ENCODE measurements around the gene TMEM132C.

Gene TMEM132C

GRCh38 chr12:128607641-128608040 lies 340.7 kb downstream of the TMEM132C start:
- no peak for DNase-seq (ENCODE audit: low read depth in 2 of 2)

- no peak for DNase-seq (ENCODE audit: low read depth in 2 of 2)
These were observed 342.9 kb downstream of the TMEM132C start for GRCh38 chr12:128609861-128610260.

GRCh38 chr12:128611736-128612135 lies 344.8 kb downstream of the TMEM132C start:
- DNase-seq (ENCODE audit: low read depth in 2 of 2), result no peak

GRCh38 chr12:128612150-128612850 lies 345.3 kb downstream of the TMEM132C start:
- no peak for DNase-seq (ENCODE audit: low read depth in 2 of 2)

- DNase-seq (ENCODE audit: low read depth in 2 of 2), result no peak
These were observed 347.0 kb downstream of the TMEM132C start for GRCh38 chr12:128613837-128614590.

GRCh38 chr12:128617304-128617833 lies 350.4 kb downstream of the TMEM132C start:
- DNase-seq (ENCODE audit: low read depth in 2 of 2), result no peak

- DNase-seq (ENCODE audit: low read depth in 2 of 2), result no peak
These were observed 352.3 kb downstream of the TMEM132C start for GRCh38 chr12:128619263-128619662.

GRCh38 chr12:128621304-128621703 lies 354.3 kb downstream of the TMEM132C start:
- no peak for DNase-seq (ENCODE audit: low read depth in 2 of 2)

- DNase-seq (ENCODE audit: low read depth in 2 of 2), result no peak
These were observed 356.8 kb downstream of the TMEM132C start for GRCh38 chr12:128623748-128624147.

GRCh38 chr12:128626808-128627320 lies 359.9 kb downstream of the TMEM132C start:
- DNase-seq (ENCODE audit: low read depth in 2 of 2), result no peak

- DNase-seq (ENCODE audit: low read depth in 2 of 2), result no peak
These were observed 360.7 kb downstream of the TMEM132C start for GRCh38 chr12:128627659-128628058.

GRCh38 chr12:128629979-128630378 lies 363.0 kb downstream of the TMEM132C start:
- no peak for DNase-seq (ENCODE audit: low read depth in 2 of 2)

- no peak for DNase-seq (ENCODE audit: low read depth in 2 of 2)
These were observed 371.0 kb downstream of the TMEM132C start for GRCh38 chr12:128637642-128638606.

GRCh38 chr12:128639089-128639488 lies 372.1 kb downstream of the TMEM132C start:
- DNase-seq (ENCODE audit: low read depth in 2 of 2), result no peak

- DNase-seq (ENCODE audit: low read depth in 2 of 2), result no peak
These were observed 376.2 kb downstream of the TMEM132C start for GRCh38 chr12:128643155-128643554.

- no peak for DNase-seq (ENCODE audit: low read depth in 2 of 2)
These were observed 377.8 kb downstream of the TMEM132C start for GRCh38 chr12:128644664-128645296.

- no peak for DNase-seq (ENCODE audit: low read depth in 2 of 2)
These were observed 382.9 kb downstream of the TMEM132C start for GRCh38 chr12:128649902-128650301.

- DNase-seq (ENCODE audit: low read depth in 2 of 2), result no peak
These were observed 385.3 kb downstream of the TMEM132C start for GRCh38 chr12:128652136-128652751.

GRCh38 chr12:128654468-128654867 lies 387.5 kb downstream of the TMEM132C start:
- no peak for DNase-seq (ENCODE audit: low read depth in 2 of 2)

- DNase-seq (ENCODE audit: low read depth in 2 of 2), result no peak
These were observed 390.4 kb downstream of the TMEM132C start for GRCh38 chr12:128657378-128657777.
